ENCODE data around the gene YY1. TPM values are rescaled to one million over a fixed set of nuclear protein-coding genes. Genes with fewer than 3 reads are reported as not detected.
"Not testable (repeated sequence)": the region's sequence is repeated elsewhere in the genome, so short reads cannot be mapped to it uniquely, and the experiment has no call there.

Gene YY1
- total RNA-seq, 1 donor from 2014 or later = 64.3 TPM

DNA sequence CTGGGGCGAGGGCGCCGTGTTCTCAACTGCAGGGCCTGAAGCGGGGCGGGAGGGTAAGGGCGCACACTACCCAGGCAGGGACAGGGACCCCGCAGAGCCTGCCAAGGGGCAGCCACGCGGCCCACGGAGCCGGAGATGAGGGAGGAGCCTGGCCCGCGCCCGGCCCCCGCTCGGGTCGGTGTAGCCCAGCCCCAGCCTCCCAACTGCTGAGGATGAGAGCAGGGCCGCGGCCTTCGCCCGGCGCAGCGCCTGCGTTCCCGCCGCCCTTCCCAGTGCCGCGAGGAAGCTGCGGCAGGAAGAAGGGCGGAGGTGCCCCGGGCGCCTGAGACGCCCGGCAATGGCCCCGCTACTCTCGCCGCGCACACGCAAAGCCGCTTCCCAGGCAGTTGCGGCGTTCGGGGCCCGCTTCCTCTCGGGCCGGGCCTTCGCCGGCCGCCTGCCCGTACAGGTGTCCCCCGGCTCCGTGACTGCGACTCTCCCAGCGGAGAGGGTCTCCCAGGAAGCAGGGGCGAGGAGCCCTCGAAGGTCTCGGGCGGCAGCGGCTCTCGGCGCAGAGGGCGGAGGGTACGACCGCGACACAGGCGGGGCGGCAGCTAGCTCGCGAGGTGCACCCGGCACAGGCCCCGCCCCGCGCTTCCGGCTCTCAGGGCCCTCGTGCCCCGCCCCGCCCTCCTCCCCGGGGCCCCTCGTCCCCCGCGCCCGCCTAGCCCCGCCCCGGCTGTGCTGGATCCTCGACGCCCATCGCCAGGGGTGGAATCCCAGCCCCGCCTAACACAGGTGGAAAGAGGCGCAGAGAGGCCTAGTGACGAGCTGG lies 24.8 kb upstream of the YY1 start:
- DNase-seq (ENCODE audit: low read depth) = peak; percentile 37

DNA sequence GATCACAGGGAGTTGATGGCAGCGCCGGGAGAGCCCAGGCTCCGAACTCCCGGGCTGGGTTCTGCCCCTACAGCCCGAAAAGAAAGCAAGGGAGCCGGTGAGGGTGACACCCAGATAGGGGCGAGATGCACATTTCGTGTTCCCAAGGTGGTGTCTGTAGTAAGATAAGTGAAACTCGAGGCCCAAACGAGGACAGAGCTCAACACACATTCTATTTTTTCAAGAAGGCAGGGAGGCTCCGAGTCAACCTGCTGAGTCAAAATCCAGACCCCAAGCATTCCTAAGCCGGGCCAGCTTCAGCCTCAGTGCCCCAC lies 24.2 kb upstream of the YY1 start:
- DNase-seq (ENCODE audit: low read depth) = no peak

GRCh38 chr14:100215330-100215885 lies 23.5 kb upstream of the YY1 start:
- DNase-seq (ENCODE audit: low read depth) = no peak

- no peak for DNase-seq (ENCODE audit: low read depth)
Observed at GRCh38 chr14:100219126-100219785, 19.7 kb upstream of the YY1 start.

DNA sequence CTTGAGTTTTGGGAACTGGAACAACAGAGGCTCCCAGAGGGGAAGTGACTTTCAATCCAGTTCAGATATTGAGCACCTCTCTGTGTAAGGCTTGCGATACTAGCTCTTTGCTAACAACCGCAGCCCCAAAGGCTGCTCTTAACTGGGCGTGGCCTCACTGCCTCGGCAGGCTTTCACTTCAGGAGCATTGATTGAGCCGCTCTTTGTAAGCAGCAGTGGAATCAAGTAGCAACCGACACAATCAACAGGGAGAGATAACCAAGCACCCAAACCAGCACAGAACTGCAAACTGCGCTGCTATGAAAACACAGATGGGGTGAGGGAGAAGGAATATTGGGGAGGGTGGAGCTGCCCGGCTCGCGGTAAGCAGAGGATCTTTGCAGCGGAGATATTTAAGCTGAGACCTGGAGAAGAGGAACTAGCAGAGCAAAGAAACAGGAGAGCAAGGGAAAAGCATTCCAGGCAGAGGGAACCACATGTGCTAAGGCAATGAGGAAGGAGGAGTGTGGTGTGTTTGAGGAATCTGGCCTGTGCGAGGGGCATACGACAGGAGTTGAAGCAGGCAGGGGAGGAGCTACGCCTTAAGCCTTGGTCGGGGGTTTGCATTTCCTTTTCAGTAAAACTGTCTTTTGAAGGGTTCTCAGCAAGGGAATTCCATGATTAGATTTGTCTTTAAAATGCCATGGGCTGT lies 17.3 kb upstream of the YY1 start:
- peak; percentile 62 for DNase-seq (ENCODE audit: low read depth)

DNA sequence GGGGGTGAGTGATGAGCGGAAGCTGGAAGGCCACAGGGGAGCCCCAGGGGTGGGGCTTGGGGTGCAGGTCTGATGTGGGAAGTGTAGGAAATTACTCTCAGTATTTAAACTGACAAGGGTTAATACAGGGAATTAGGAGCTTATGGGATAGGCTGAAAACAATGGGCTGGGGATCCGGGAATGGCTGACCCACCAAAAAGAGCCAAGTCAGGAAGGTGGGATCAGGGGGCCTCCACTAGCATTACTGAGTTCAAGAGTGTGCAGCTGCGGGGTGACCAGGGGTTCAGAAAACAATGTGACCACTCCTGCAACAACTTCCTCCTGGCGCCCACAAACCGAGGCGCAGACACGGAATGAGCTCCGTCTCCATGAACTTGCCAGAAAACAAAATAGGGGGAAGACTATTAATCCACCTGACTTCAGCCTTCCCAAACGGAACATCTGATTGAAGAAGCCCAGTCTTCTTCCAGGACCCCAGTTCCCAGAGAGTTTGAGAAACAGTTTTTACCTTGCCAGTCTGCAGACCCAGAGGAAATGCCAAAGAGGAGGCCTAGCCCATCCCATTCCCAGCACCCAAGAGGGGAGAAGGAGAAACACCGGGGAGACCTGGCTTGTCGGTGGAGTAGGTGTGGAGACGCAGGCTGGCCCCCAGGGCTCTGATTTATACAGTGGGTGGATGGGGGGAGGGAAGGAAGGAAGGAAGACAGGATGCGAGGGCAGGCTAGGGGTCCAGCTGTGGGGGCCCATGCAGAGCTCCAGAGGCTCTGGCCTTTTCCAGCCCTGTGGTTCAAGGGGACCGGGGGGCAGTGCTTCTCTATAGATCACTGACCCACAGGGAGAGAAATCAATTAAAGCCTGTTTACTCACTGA lies 16.5 kb upstream of the YY1 start:
- no peak for DNase-seq (ENCODE audit: low read depth)

DNA sequence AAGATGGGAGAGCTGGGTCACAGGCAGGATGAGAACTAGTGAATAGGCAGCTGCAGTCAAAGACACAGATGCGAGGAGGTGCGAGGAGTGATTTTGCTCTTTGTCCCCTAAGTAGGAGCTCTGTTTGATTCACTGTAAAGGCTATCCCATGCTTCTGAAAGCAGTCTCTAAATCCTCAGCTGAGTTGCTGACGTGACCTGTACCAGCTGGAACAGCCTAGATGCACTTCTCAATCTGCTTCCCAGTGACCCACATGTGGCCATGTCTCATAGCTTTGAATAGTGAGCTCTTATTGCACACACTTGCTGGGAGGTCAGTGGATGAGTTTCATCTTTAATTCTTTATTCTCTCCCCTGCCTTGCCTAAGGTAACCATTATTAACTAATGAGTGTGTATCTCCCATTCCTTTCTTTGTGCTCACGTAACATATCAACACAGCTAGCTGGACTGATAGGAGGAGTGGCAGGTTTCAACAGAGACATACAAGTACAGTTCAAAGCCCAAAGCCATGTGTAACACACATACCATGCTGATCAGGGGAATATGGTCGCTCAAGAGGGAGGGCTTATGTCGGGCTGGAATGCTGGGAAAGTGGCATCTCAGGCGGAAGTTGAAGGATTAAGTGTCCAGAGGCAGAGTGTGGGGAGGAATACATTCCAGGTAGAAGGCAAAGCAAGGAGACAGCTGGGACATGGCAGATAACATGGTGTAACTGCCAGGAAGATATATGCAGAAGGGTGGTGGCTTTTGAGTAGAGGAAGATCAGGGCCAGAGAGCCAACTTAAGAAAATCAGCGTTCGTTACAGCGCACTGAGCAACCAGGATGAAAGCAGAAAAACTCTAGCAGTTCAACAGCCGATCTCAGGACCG lies 15.4 kb upstream of the YY1 start:
- DNase-seq (ENCODE audit: low read depth) = peak; percentile 22

GRCh38 chr14:100224229-100224866 lies 14.6 kb upstream of the YY1 start:
- DNase-seq (ENCODE audit: low read depth) = no peak

DNA sequence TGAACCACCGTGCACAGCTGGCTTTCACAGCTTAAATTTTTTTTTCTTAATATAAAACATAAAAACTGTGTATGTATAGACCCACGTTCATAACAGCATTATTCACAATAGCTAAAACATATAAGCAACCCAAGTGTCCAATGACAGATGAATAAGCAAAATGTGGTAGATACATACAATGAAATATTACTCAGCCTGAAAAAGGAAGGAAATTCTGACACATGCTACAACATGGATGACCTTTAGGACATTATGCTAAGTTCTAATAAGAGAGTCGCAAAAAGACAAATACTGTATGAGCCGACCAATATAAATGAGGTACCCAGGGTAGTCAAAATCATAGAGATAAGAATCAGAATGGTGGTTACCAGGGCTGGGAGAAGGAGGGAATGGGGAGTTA lies 13.8 kb upstream of the YY1 start:
- DNase-seq (ENCODE audit: low read depth) = no peak

DNA sequence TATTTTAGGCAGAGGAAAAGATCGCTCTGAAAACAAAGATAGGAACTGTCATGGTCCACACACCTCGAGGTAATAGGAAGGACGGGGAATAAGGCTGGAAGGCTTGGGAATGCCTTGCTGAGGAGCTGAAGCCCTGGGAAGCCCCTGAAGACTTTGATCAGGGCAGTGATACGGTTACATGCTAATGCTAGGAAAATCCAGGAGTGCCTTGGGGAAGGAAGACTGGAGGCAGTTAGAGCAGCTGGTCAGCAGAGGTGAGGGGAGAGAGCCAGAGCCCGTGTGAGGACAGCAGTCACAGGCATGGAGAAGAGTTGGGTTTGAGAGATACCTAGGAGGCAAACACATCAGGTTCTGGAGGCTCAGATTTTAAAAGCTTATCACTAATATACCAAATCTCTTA lies 8.6 kb upstream of the YY1 start:
- no peak for DNase-seq (ENCODE audit: low read depth)

DNA sequence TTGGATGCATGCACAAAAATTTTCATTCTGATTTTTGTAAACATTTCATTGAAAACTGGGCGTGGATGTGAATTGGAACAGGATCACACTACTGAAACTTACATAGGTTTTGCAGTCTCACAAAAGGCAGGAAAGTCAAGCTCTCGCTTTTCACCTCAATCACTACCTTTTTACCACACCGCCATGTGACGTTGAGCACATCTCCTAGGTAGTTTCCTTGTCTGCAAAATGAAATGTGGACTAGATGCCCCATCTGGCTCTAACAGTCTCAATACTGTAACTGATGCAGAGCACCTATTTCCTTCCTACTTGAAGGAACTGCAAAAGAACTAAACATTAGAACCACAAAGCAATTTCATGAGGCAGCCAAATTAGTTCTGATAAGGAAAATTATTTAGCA lies 4.4 kb upstream of the YY1 start:
- DNase-seq (ENCODE audit: low read depth) = no peak

DNA sequence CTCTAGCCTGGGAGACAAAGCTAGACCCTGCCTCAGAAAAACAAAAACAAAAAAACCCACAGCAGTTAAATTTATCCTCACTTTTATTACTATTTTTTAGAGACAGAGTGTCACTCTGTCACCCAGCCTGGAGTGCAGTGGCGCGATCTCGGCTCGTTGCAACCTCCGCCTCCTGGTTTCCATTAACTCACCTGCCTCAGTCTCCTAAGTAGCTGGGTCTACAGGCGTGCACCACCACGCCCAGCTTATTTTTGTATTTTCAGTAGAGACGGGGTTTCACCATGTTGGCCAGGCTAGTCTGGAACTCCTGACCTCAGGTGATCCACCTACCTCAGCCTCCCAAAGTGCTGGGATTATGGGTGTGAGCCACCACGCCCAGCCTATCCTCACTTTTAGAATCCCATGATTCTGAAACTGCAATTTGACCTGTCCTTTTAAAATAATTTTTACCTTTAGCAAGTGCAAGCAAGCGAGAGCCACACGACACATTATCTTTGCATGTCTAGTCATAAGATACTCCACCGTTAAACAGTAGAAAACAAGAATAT lies 2.6 kb upstream of the YY1 start:
- not testable (repeated sequence) for DNase-seq (ENCODE audit: low read depth)

- no peak for DNase-seq (ENCODE audit: low read depth)
Observed at GRCh38 chr14:100236881-100237280, 2.1 kb upstream of the YY1 start.

DNA sequence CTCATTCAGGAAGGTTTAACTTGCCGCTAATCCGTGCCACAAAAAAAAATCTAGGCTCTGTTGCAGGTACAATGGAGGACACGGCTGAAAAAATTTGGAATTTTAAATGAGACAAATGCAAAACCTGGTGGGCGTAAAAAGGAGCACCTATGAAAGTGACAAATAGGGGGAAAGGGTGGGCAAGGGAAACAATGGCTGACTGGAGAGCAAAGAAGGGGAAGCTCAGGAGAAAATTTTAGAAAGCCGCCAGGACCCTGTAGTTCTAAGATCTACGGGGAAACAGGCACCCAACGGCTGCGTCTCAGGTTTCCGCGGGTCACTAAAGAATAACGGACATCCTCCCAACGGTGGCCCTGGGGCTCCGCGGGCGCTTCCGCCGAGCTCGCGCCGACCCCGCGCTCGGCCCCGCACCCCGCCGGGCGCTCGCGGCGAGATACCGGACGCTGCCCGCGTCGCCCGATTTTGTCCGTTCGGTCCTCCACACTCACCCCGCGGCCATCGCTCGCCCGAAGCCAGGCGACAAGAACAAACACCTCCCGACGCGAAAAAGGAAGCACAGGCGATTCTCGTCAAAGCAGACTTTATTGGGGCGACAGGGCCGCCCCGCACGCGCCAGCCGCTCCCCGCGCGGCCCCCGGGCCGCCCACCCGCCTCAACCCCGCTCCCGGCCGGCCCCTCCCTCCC lies 1.1 kb upstream of the YY1 start:
- DNase-seq (ENCODE audit: low read depth) = no peak

DNA sequence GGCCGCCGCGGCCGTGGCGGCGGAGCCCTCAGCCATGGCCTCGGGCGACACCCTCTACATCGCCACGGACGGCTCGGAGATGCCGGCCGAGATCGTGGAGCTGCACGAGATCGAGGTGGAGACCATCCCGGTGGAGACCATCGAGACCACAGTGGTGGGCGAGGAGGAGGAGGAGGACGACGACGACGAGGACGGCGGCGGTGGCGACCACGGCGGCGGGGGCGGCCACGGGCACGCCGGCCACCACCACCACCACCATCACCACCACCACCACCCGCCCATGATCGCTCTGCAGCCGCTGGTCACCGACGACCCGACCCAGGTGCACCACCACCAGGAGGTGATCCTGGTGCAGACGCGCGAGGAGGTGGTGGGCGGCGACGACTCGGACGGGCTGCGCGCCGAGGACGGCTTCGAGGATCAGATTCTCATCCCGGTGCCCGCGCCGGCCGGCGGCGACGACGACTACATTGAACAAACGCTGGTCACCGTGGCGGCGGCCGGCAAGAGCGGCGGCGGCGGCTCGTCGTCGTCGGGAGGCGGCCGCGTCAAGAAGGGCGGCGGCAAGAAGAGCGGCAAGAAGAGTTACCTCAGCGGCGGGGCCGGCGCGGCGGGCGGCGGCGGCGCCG lies 381 bp downstream of the YY1 start:
- no peak for DNase-seq (ENCODE audit: low read depth)

DNA sequence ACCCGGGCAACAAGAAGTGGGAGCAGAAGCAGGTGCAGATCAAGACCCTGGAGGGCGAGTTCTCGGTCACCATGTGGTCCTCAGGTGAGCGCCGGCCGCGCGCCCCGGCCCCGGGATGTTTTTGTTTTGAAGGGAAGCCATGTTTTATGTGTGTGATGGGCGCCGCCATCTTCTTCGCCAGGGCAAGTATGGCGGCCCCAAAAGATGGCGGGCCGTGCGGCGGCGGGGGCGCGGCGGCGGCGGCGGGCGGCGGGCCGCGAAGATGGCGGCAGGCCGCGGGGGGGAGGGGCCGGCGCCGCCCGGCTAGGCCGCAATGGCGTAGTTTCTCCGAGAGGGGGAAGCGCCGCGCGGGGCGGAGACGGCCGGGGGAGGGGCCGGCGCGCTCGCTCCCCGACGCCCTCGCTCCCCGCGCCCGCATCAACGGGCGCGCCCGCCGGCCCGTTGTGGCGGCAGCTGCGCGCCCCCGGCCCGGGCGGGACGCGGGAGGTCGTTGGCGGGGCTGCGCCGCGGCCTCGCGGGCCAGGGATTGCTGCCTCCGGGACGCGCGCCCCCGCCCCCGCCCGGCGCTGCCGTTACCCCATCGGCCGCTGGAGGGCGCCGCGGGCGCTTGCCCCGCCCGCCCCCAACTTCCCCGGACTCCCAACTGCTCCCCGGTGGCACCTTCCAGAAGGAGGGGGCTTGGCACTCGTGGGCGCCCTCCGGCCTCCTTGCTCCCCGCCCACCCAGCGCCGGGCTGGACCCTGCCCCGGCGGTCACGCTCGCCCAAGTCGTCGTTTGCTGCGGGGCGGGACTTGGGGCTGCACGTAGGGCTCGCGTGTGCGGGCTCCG lies 1.1 kb downstream of the YY1 start:
- peak; percentile 28 for DNase-seq (ENCODE audit: low read depth)

DNA sequence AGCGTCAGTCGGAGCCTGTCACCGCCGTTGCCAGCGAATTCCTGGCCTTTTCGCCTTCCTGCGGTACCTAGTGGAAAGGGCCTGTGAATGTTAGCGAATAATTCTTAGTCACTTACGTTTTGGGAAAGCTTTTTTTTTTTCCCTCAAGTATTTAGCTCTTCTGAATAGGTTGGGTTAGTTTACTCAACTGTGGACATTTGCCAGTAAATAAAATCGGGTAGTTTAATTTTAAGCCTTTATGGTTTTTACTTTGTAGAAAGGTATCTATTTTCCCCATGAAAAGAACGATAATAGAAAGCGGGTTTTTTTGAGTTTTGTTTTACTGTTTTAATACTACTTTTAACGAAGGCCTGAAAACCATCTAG lies 1.7 kb downstream of the YY1 start:
- peak; percentile 85 for DNase-seq (ENCODE audit: low read depth)

DNA sequence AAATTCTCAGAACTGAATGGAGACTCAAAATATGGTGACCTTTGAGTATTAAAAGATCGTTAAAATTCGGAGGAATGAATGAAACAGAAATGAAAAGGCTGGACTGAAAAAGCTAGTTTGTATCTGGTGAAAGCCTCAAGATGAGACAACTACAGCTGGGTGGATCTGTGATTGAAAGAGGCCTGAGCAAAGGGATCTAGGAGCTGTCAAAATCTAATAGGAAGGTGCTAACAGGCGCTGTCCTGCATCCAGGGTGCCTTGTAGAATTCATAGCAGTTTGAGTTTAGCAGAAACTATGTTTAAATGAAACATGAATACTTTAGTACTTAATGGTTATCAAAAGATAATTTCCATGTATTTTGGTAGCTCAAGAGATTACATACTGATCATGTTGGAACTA lies 2.3 kb downstream of the YY1 start:
- peak; percentile 25 for DNase-seq (ENCODE audit: low read depth)

Data from renal cortical epithelial cell (primary cell).